Limb (tissue), 2 donors: ENCODE results near the gene ARL14.

ENCODE experiments used
- DNase-seq, 2 donors: peaks; one replicate each; pipeline ENCODE4 v3.0.0-alpha.2; 2016; ENCODE audit errors: extremely low spot score in 2 of 2

Gene ARL14

GRCh38 chr3:160720123-160720746 is 43.3 kb downstream of the ARL14 start:
- DNase-seq: no peak

GRCh38 chr3:160722331-160722730 is 45.4 kb downstream of the ARL14 start:
- no peak for DNase-seq

GRCh38 chr3:160725338-160725737 is 48.4 kb downstream of the ARL14 start:
- DNase-seq: no peak
